ENCODE measurements around the gene ANKRD49.

- no peak for TF ChIP-seq CTCF (IDR thresholded peaks at IDR 0.05)
- no peak for TF ChIP-seq POLR2A (IDR thresholded peaks at IDR 0.05)
These were observed 33.1 kb downstream of the ANKRD49 start for GRCh38 chr11:94526645-94527438.
